ENCODE data around the gene RBM19.
"Not testable (repeated sequence)": the region's sequence is repeated elsewhere in the genome, so short reads cannot be mapped to it uniquely, and the experiment has no call there.

The RBM19 gene

GRCh38 chr12:113826805-113827538, 139.2 kb downstream of the RBM19 start:
- DNase-seq: no peak

GRCh38 chr12:113825705-113826104, 140.4 kb downstream of the RBM19 start:
- DNase-seq: no peak

GRCh38 chr12:113823816-113824215, 142.3 kb downstream of the RBM19 start:
- no peak for DNase-seq

- DNase-seq: no peak
These were observed 143.1 kb downstream of the RBM19 start for GRCh38 chr12:113823016-113823415.

- no peak for DNase-seq
These were observed 145.3 kb downstream of the RBM19 start for GRCh38 chr12:113820842-113821241.

GRCh38 chr12:113820309-113820708, 145.8 kb downstream of the RBM19 start:
- DNase-seq: no peak

- DNase-seq: no peak
These were observed 146.6 kb downstream of the RBM19 start for GRCh38 chr12:113819495-113819894.

GRCh38 chr12:113818833-113819232, 147.3 kb downstream of the RBM19 start:
- no peak for DNase-seq

- DNase-seq: no peak
These were observed 147.8 kb downstream of the RBM19 start for GRCh38 chr12:113818283-113818682.

- DNase-seq: no peak
These were observed 149.3 kb downstream of the RBM19 start for GRCh38 chr12:113816866-113817265.

- DNase-seq: no peak
These were observed 151.1 kb downstream of the RBM19 start for GRCh38 chr12:113815031-113815430.

- no peak for DNase-seq
These were observed 152.9 kb downstream of the RBM19 start for GRCh38 chr12:113813229-113813541.

GRCh38 chr12:113812411-113813228, 153.5 kb downstream of the RBM19 start:
- no peak for DNase-seq

GRCh38 chr12:113809462-113810220, 156.5 kb downstream of the RBM19 start:
- DNase-seq: not testable (repeated sequence)

GRCh38 chr12:113808095-113808951, 157.8 kb downstream of the RBM19 start:
- DNase-seq: no peak

GRCh38 chr12:113805673-113806072, 160.5 kb downstream of the RBM19 start:
- DNase-seq: no peak

- DNase-seq: no peak
These were observed 161.0 kb downstream of the RBM19 start for GRCh38 chr12:113804961-113805600.

- DNase-seq: no peak
These were observed 162.4 kb downstream of the RBM19 start for GRCh38 chr12:113803759-113804140.

GRCh38 chr12:113802966-113803758, 163.0 kb downstream of the RBM19 start:
- no peak for DNase-seq

- no peak for DNase-seq
These were observed 163.9 kb downstream of the RBM19 start for GRCh38 chr12:113802000-113802749.

GRCh38 chr12:113800201-113800600, 165.9 kb downstream of the RBM19 start:
- DNase-seq: no peak
